Amygdala (tissue), 56 donors: ENCODE measurements around the gene COA3.
"Not testable (repeated sequence)": the region's sequence is repeated elsewhere in the genome, so short reads cannot be mapped to it uniquely, and the experiment has no call there.

Experiments
- DNase-seq, 56 donors: peaks; one replicate each; lab custom pipeline; 2025; lab: John Stamatoyannopoulos, UW

COA3 gene

DNA sequence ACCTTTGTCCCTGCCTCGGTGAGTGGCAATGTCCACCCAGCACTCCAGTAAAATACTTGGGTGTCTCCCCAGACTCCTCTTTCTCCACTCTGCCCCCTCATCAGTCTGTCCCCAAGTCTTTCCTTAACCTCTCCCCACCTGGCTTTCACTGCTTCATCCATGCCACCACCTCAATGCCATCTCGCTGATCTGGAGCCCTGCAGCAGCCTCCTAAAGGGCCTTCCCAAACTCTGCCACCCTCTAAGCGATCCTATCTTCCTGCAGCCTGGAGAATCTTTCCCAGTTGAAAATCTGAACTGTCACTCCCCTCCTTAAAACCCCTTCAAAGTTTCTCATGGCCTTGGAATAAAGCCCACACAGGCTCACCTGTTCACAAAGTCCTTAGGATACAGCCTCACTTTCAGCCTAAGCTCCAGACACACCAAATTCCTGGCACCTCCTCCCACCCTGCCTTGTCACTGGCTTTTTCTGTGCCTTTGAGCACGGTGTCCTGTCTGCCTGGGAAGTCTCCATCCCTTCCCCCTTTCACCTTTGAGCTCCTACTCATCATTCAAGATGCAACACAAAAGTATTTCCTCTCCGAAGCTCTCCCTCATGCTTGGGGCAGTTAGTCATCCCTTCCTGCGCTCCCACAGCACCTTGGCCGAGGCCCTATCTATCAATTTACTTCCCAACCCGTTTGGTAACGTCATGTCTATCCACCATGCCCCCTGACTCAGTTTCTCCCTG lies 15.3 kb downstream of the COA3 start:
- DNase-seq = no peak

DNA sequence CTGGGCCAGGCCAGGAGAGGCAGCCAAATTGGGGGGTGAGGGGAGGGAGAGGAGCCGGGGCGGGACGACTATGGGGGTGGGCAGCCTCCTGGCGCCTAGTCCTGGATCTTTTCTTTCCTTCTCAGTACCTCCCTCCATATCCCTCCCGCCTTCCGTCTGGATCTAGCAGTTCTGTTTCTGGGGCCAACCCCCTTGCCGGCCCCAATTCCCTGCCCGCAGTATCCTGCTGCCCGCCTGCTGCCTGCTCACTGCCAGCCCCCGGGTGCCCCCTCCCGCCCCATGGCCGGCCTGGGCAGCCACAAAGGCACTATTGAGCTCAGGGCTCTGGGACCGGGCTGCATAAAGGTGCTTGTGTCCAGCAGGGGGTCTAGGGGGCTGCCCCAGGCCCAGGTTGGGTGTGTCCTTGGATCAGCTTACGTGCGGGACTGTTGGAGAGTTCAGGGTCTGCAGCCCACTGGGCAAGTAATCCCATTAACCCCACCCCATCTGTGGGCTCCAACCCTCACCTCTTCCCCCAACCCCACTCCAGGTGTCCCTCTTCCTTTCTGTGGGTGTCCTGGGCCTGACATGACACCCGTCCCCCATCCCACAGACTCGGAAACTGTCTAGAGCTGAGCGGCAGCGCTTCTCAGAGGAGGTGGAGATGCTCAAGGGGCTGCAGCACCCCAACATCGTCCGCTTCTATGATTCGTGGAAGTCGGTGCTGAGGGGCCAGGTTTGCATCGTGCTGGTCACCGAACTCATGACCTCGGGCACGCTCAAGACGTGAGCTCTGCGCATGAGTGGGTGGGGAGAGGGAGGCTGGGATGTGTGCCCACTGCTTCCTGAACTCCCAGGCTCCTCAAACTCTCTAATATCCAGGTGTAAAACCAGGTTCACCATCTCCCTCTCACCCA lies 16.1 kb downstream of the COA3 start:
- DNase-seq = peak in 1 of 56 donors; percentile 18

DNA sequence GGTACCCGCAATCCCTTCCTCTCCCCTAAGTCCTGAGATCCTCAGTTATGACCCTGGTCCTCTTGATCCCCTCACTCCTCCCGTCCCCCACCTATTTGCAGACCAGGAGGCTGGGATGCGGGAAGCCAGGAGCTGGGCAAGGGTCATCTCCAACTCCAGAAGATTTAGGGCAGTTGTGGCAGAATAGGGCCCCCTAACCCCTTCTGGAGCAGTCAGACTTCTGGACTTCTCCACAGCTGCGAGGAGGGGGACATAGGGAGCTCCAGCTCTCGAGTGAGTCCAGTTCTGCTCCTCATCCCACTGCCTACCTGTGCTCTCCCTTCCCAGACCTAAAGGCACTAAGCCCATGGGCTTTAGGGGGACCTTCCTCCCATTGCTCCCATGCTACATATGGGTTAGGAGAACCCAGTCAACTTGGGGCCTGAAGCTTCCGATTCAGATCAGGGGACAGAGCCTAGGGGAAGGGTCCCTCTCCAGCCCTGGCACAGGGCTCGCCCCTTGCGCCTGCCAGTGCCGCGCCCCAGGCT lies 16.8 kb downstream of the COA3 start:
- no peak for DNase-seq

DNA sequence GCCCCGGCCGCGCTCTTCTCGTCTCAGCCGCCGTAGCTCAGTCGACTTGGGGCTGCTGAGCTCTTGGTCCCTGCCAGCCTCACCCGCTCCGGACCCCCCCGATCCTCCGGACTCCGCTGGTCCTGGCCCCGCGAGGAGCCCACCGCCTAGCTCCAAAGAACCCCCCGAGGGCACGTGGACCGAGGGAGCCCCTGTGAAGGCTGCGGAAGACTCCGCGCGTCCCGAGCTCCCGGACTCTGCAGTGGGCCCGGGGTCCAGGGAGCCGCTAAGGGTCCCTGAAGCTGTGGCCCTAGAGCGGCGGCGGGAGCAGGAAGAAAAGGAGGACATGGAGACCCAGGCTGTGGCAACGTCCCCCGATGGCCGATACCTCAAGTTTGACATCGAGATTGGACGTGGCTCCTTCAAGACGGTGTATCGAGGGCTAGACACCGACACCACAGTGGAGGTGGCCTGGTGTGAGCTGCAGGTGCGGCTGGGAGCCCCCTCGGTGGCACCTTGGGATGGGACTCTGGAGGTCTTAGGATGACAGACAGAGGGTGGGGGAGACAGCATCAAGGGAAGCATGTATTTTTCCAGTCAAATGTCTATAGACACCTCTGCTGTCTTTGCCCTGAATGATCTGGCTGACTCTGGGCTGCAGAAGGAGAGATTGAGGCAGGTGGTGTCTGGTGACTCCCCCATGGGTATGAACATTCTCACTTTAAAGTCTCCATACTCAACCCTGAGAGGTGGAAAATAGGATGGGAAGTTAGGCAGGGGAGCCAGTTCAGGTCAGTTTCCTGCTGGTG lies 17.5 kb downstream of the COA3 start:
- no peak for DNase-seq

- DNase-seq = no peak
Observed at GRCh38 chr17:42779936-42780850, 18.3 kb downstream of the COA3 start, which contains the start of gene WNK4. Gene WNK4 (plus strand): TSS chr17:42780610. CDS start chr17:42780699, 89 bp downstream.

DNA sequence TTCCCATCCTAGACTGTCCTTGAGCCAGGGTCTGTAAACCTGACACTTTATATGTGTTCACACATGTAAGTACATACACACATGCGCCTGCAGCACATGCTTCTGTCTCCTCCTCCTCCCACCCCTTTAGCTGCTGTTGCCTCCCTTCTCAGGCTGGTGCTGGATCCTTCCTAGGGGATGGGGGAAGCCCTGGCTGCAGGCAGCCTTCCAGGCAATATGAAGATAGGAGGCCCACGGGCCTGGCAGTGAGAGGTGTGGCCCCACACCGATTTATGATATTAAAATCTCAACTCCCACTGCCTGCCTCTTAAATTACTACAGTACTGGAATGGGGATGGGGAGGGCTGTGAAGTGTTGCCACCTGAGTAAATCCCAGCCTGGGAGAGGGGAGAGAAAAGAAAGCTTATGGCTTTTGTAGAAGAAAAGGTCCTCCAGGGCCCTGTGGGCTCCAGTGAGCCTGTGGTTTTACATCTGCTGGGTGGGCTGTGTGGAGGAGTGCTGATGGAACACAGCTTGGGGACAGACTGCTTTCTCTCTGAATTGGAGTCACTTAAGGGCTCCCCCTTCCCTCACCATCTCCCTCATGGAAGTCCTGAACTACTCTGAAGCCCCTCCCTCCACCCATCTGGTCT lies 19.1 kb downstream of the COA3 start:
- no peak for DNase-seq

GRCh38 chr17:42778570-42778969 lies 19.9 kb downstream of the COA3 start:
- DNase-seq = no peak

GRCh38 chr17:42775534-42776098 lies 22.9 kb downstream of the COA3 start:
- no peak for DNase-seq

GRCh38 chr17:42774066-42774745 lies 24.3 kb downstream of the COA3 start:
- DNase-seq = no peak

DNA sequence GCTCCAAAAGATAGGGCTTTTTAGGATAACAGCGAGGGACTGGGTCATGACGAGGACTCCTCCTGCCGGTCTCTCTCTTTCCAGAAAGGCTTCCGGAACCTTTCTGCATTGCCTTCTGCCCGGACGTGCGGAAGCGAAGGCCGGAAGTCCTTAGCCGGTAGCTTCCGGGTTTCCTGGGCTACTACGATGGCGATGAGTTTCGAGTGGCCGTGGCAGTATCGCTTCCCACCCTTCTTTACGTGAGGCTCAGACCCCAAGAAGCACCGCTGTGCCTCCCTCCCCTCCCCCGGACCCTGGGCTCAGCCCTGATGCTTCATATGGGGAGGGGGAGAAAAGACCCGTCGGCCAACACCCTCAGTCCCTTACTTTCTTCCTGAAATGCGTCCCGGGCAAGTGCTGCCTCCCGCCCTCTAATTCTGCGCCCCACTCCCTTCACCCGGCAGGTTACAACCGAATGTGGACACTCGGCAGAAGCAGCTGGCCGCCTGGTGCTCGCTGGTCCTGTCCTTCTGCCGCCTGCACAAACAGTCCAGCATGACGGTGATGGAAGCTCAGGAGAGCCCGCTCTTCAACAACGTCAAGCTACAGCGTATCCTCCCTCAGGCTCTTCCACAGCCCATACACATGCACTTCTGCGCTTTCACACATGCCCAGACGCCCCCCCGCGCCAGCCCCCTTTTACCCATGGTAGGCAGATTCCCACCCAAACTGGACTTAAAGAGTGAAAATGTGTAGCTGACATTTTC lies 25.0 kb downstream of the COA3 start, which contains the start of gene VPS25:
VPS25 (plus strand) TSS at position 160 of the 746 bp plus-strand sequence; CDS start at position 187, 27 bp downstream.
- peak; percentile 4 to 87 (median 65) for DNase-seq

GRCh38 chr17:42772945-42773289 lies 25.6 kb downstream of the COA3 start:
- no peak for DNase-seq

DNA sequence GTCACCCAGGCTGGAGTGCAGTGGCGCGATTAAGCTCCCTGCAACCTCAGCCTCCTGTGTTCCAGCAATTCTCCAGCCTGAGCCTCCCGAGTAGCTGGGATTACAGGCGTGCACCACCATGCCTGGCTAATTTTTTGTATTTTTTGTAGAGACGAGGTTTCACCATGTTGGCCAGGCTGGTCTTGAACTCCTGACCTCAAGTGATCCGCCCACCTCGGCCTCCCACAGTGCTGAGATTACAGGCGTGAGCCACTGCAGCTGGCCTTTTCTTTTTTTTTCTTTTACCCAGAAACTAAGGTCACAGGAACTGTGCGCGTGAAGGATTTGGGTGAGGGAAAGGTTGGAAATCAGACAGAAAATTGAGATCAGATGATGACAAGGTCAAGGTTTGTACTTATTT lies 28.5 kb downstream of the COA3 start:
- not testable (repeated sequence) for DNase-seq

GRCh38 chr17:42768006-42768405 lies 30.5 kb downstream of the COA3 start:
- not testable (repeated sequence) for DNase-seq

GRCh38 chr17:42767512-42767911 lies 31.0 kb downstream of the COA3 start:
- no peak for DNase-seq

DNA sequence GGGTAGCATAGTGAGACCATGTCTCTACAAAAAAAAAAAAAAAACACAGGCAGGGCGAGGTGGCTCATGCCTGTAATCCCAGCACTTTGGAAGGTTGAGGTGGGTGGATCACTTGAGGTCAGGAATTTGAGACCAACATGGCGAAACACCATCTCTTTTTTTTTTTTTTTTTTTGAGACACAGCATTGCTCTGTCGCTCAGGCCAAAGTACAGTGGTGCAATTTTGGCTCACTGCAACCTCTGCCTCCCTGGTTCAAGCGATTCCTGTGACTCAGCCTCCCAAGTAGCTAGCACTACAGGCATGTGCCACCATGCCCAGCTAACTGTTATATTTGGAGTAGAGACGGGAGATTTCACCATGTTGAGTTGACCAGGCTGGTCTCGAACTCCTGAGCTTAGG lies 32.4 kb downstream of the COA3 start:
- DNase-seq = no peak

DNA sequence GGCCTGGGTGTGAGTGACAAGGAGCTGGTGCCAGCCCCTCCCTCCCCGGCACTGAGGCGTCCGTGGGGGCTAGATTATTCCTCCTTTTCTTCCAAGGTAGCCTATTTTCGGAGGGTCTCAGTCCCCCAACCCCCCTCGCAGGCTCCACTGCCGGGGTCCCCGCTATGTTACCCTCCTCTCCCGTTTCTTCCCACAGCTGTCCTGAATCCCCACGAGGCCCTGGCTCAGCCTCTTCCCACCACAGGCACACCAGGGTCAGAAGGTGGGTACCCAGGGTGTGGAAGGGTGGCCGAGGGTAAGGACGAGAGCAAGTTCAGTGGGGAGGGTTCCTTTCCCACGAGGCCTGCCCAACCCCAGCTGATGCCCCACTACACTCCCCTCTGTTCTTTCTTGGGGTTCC lies 36.9 kb downstream of the COA3 start:
- DNase-seq = no peak
